HG03469 (cell line): ENCODE results near the gene TNNC1.

Experiments
- ATAC-seq: cut with Tn5 transposase; IDR thresholded peaks from one replicate; pipeline ENCODE4 v1.9.1; 2021; ENCODE audit warnings: mild to moderate bottlenecking, moderate library complexity, moderate number of reproducible peaks; ENCODE audit not compliant: unreplicated experiment

TNNC1 gene

DNA sequence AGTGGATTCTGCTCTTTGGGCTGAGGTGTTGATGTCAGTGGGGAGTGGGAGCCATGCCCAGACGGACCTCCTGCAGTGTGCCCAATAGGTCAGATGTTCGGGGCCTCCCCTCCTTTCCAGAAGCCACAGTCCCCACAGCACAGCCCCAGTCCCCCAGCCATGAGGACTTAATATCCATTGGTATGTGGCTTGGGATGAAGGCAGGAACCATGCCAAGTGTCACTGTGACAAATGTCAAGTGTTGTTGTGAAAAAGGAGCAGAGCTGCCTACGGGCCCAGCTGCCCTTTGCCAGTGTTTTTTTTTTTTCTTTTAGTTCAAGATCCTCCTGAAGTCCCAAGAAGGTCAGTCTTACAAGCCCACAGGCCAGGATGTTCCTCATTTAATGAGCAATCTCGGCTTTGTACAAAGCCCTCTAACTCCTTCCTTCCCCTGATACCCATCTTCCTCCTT, 21.1 kb downstream of the TNNC1 start:
- no peak for ATAC-seq

DNA sequence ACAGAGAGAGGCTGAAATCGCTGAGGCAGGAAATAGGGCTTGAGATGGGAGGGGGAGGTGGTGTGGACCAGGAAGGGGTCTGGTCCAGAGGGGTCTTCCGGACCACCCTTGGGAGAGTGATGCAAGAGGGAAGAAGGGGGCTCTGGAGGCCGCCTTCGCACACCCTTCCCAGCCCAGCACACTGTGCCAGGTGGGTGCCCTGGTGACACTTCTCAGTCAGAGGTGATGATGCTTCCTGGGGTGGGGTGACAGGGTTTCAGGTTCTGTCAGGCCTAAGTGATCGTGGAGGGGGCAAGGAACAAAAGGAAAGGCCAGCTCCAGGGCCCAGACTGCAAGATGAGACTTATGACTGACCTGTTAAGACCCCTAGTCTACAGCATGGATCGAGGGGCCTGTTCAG, 21.6 kb downstream of the TNNC1 start:
- ATAC-seq, result no peak

DNA sequence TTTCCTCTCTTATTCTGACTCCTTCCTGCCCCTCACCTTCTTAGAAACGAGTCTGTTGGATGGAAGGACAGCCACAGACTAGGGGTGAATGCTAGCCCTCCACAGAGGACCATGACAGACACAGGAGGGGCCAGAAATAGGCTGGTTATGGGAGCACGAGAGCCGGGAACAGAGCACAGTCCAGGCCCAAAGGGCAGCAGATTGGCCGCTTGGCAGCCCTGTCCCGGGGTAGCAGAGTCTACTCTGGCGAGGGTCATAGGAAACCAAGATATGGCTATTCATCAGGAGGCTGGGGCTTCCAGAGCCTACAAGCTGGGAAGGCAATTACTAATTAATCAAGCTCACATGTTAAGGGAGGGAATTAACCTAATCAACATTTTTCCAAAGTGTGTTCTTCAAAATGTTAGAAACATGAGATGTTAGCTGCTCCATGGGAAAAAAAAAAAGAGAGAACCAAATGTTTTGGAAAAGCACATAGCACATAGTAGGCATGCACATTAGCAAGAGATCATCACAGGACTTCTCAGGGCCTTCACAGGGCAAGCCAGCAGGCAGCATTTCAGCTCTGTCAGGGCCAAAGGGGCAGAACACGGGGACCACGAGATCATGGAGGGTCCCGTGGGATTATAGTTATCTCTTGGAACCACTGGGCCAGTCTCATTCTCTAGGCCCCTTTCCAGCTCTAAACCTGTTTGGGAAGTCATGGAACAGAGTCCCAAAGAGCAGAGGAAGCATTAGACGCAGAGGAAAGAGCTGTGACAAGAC, 22.2 kb downstream of the TNNC1 start:
- no peak for ATAC-seq

DNA sequence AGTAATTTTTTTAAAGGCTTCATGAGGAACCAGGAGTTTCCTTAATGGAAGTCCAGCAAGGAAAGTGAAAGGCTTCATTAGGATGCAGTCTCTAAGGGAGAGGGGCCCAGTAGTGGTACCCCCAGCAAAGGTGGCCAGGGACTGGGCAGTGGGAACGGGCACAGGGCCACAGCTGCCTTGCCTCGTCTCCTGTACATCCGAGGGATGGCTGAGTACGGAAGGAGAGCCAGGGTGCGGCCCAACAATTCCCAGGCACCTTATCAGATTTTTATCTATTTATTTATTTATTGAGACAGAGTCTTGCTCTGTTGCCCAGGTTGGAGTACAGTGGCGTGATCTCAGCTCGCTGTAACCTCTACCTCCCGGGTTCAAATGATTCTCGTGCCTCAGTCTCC, 23.4 kb downstream of the TNNC1 start:
- ATAC-seq, result no peak

DNA sequence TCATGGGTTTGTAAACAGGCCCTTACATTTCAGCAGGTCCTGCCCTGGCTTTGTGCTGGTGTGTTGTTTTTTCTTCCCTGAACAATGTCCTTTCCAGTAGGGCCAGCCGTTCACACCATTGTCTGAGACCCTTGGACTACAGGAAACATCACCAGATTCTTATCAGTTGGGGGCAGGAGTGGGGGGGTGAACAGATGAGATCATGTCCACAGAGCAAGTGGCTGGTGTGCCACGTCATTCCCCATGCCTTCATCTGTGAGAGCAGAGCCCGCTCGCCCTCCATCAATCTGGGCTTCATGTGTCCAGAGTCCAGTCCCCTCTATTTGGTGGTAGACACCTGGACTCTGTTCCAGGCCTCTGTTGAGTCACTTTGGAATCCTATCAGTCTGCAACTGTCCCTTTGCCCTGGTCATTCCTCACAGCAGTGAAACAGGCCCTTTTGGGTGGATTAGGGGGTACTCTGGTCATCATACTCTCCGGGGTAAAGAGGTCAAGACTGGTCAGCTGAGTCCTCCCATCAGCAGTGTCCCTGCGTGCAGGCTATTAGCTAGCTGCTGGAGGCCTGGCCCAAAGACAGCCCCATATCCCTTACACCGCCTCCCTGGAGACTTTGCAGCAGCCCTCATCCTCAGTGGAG, 23.9 kb downstream of the TNNC1 start:
- no peak for ATAC-seq

DNA sequence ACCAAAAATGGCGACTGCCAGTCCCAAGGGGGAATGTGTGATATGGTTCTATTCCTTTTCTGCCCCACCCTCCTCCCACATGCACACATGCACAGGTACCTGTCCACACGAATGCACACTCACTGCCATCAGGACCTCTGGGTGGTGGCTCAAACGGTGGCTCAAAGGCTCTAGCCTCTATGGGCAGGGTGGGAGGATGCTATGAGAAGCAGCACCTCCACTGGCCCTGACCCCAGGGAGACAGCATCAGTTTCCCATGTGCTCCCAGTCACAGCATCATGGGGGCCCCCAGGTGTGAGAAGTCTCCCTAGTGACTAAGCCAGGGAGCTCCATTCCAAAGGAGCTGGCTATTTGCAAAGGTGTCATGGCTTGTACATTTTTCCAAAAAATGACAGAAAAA, 24.8 kb downstream of the TNNC1 start:
- no peak for ATAC-seq

DNA sequence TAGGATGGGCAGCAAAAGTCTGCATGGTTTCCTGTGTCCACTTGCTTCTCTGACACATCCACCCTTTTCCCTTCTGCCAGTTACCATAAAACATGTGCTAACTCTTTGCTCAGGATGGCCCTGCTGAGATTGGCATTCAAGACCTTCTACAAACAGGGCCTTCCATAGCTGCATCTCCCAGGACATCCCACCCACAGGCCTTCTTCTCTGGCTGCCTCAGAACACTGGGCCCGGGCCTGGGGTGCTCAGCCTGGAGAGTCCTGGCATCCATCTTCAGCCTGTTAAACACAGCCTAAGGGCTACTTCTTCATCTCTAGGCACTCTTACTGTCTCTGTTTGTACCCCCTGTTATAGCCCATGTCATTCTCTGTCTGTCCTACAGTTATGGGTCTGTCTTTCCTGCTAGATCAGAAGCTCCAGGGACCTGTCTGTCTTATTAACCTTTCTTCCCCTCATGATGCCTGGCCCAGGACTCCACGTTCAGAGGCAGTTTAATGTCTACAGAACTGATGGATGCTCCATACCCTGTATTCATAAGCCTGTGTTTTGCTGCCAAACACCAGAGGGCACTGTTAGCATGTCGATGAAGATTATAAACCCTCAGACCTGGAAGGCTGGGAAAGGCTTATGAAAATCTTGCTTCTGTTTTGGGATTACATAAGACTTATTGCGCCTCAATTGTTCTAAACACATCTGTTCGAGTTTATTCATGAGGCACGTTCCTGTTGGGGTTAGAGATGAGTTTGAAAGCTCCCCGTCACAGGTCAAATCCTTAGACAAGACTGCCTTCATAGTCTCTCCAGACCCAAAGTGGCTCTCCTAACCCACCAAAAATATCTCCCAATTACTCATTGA, 25.5 kb downstream of the TNNC1 start:
- no peak for ATAC-seq

DNA sequence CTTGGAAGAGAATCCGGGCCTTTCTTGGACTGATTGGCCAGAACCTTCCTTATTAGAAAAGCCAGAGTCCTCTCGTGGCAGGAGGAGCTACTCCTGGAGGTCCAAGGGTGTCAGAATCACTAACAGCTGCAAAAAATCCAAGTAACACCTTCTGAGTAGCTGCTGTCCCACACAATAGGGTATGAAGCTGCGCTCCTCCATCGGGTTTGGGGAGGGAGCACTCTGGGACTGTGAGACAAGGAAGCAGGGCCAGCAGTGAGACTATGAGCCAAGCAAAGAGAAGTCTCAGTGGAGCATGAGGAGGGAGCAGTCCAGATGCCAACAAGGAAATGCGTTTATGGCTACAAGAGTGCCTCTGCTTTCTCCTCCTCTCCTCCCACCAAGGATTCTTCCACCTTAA, 30.7 kb downstream of the TNNC1 start:
- ATAC-seq, result no peak

DNA sequence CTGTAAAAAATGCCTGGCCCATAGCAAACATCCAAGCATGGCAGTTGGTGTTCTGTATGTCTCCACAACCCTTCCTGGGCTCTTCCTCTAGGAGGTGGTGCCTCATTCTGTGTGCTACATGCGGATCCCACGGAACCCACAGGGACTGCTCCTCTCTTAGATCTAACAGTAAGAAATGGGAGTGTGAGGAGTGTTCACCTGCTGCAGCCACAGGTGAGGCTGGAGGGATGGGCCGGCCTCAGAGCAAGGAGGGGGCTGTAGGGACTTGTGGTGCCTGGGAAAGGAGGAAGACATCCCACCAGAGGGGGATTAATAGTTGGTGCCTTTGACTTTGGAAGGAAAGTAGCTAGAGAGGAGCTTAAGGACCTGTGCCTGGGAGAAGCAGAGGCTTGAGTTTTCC, 31.2 kb downstream of the TNNC1 start:
- ATAC-seq, result no peak

DNA sequence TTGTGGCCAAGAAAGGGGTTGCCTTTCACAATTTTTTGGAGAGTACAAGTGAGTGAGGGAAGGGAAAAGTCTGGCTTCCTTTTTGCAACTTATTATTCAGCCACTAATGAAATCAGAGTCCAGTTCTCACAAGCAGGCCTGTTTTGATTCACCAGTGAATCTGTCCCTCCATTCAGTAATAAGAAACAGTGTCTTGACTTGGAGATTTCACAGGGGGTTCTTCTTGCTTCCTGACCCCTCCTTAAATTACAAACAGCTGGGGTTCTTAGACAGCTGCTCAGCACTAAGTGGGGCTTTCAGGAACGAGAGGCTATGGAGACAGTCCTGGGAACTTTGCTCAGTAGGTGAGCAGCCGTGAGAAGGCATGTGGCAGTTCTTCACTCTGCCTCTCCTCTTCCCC, 33.5 kb downstream of the TNNC1 start:
- no peak for ATAC-seq

DNA sequence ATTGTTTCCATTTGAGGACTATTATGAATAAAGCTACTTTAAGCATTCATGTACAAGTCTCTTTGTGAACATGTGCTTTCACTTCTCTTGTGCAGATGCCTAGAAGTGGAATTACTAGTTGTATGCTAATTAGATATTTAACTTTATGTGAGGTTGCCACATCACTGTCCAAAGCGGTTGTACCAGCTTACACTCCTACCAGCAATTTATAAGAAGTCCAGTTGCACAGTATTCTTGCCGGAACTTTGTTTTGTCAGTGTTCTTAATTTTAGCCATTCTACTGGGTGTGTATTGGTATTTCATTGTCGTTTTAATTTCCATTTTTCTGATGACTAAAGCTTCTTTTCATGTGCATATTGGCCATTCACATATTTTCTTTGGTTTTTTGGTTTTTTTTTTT, 38.0 kb downstream of the TNNC1 start:
- ATAC-seq, result no peak

DNA sequence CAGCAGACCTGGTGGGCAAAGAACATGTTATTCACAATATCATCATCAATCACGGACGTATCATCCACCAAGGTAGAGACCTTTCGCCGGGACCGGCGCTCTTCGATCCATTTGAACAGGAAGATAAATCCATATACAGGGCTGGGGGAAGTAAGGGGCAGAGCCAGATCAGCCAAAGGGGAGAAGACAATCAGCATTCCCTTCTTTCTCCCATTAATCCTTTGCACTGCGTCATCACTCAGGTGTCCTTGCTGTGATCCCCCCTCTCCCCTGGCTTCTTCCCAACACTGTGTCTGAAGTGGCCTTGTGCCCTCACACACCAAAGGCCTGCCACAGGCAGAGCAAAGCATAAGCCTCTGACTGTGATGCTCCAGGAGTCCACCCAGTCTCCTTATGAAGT, 45.4 kb downstream of the TNNC1 start:
- no peak for ATAC-seq

DNA sequence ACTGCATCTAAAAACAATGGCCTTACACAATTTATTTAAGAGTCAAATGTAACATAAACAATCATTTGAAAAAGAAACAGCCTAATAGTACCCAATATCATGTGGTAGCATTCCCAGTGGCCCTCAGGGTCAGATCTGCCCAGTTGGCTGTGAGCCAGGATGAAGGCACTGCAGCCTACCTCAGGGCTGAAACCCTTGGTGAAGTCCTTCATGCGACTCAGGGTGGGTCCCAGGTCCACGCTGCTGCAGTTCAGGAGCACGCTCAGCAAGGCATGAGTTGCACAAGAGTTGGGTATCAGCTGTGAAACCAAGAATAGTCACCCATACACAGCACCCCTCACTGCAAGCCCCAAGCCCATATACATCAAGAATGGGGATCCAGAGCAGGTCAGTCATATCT, 46.1 kb downstream of the TNNC1 start:
- ATAC-seq, result no peak

DNA sequence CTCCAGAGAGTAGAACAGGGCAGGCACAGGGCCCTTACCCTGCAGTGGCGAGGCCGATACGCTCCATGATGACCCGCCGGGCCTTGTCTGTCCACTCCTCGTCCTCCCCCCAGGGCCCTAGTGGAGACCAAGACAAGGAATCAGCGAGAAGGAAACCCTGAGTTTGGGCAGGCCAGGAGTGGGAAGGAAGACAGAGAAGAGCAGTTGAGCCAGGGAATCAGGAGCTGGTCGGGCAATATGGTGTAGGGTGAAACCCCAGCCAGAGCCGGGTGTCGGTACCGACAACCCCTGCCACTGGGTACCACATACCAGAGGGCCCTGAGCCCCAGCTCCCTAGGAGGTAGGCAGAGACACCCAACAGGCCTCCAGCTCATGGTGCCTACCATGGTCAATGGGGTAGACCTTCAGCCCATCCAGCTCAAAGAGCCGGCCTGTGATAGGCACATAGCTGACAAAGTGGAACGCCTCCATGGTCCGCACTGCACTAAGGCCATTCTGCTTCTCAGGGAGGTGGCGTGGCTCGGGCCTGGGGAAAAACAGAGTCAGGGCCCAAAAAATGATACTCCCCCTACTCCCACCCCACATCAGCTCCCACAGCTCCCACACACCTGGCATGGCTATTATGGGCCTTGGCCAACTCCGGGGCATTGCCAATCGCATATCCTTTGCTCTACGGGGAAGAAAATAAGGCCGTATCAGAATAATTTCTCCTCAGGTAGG, 46.9 kb downstream of the TNNC1 start:
- ATAC-seq, result no peak

DNA sequence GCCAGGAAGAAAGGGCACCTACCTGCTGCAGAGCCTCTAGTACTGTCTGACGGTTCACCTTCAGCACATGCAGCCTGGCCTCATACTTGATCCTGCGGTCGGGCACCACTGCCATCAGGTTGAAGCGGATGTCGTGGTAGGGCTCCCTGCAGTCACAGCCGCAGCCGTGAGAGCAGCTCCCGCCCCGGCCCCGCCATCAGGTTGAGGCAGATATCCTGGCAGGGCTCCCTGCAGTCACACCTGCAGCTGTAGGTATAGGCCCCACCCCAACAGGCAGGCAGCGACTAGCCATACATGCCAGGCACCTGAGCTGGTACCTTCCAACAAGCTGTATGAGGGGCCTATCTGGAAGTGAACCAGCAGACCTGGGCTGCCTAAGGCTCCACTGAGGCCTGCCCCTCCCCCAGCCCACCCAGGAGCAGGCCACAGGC, 47.6 kb downstream of the TNNC1 start:
- ATAC-seq, result no peak

DNA sequence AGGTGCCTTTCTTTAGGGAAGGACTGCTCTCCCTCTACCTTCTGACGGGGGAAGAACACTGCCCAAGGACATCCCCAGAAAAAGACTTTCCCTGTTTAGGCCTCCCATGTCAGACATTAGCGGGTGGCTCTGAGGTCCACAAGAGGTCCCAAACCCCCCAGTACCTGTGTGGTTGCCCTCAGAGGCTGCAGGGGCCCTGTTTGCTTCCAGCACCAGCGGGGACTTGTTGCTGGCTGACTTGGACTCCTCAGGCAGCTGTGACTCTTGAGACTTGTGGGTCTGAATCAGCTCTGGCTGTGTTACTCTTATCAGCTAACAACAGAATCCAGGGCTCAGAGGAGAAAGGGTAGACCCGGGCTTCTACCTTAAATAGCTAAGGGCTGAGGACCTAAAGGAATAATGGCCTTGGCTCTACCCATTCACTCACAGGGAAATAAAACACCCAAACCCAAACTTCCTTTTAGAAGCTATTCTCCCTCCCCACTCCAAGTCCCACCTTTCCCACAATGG, 48.2 kb downstream of the TNNC1 start:
- ATAC-seq, result no peak

DNA sequence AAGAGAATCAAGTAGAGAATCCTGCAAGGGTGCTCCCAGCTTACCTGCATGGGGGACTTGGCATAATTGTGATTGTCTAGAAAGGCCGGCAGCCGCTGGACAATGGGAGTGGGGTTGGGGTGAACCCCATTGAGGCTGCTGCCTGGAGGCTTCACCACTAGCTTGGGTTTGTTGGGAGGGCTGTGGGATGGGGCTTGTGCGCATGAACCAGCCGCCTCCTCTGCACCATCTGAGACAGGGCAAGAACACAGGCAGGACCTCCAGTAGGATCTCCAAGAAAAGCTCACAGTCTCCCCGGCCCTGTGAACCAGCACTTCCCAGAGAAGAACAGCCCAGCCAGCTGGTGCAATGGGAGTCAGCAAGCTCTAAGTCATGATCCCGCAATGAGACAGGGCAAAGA, 48.8 kb downstream of the TNNC1 start:
- no peak for ATAC-seq

DNA sequence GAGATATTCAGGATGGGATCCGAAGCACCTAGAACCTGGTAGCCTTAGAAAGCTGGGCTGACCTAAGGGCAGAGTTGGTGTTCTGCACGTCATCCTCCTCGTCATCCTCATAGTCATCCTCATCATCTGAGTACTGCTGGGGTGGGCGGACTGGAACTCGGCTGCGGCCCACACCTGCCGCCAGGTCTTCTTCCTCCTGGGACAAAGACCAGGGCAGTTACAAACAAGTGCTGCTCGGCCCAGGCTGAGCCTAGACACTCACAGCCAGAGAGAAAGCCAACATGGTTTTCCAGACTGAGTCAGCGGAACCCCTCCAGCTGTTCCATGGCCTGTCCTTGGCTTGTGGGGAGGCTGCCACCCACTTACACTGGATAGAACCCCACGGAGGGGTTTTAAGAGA, 49.5 kb downstream of the TNNC1 start:
- no peak for ATAC-seq

DNA sequence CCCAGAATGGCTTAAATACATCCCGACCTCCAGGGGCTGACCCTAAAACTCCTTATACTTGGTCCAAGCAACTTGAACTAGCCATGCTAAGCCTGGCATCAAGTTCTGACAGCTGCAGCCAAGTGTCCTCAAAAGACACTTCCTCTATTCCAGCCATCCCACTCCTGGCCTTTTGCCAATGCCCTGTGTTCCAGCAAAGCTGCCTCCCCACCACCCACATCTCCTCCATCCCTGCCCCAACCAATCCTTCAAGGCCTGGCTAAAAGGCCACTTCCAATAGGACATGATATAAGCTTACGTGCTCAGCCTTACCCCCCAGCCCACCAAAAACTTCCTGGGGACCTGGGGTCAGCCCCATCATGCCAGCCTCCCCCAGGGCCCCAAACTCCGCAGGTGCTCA, 49.9 kb downstream of the TNNC1 start:
- ATAC-seq, result no peak

DNA sequence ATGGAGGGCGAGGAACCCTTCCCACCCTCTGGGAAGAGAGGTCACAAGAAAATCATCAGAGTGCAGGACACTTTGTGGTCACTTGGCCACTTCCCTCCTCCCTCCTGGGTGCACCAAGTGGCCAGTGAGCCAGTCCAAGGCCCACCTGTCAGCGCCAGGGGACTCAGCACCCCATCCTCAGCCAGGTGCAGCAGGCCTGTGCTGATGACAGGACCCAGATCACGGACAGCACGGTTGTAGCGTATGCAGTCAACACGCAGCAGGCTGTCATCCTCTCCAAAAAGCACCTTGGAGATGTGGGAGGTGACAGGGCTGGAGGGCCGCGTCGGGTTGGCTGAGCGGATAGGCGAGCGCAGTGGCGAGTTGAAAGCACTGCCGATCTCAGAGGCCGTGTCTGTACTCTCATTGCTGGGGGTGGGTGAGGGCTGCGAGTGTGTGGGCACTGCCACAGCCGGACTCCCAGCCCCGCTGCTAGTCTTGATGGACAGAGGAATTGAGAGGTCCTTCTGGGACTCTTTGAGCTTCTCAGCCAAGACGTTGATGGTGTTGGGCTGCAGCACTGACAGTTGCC, 50.5 kb downstream of the TNNC1 start:
- no peak for ATAC-seq
